Cardiac ventricle fibroblast (primary cell): ENCODE measurements around the gene ADAMTS3. TPM values are rescaled to one million over a fixed set of nuclear protein-coding genes. Genes with fewer than 3 reads are reported as not detected.

Experiments used
- total RNA-seq: library from RNA; depleted of rRNA; stranded (reverse); fragments of >200 nt; gene quantifications from 2 replicates; pipeline ENCODE4 v1.2.3, GENCODE V29; 2015

ADAMTS3 gene
- total RNA-seq = 1.7 and 2.9 TPM in 2 replicates

DNA sequence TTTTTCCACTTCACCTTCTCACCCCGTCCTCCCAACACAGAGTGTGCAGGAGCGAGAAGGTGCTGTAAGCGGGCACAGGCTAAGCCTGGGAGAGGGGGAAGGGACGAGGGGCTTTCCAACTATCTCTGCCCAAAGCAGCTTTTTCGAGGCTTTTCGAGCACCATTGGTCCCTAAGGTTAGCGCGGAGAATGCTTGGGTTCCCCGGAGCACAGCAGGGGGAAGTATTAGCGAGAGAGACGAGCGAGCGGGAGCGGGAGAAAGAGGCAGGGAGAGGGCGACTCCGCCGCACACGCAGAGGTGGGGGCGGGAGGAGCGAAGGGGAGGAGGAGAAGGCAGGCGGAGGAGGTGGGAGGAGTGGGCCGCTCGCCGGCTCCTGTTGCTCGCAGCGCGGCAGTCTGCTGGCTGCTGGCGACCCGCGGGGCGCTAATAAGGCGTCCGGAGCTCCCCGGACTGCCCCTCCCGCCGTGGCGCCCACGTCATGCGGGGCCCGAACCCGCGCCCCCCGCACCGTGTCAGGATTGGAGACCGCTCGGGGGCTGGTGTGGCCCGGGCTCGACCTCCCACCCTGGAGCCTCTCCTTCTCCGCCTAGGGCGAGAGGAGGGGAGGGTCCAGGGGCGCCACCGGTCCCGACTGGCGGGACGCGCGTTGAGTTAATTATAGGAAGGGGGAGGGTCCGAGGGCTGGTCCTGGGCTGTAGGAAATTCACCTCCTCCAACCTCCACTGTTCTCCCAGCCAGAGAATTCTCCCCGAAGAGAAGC is at the start of gene ADAMTS3:
Gene ADAMTS3 (minus strand): TSS at position 263 of the 760 bp plus-strand sequence. CDS start 459 bp downstream, outside the sequence.

